Activated CD4-positive, alpha-beta memory T cell treated with anti-CD3 and anti-CD28 coated beads for 36 hours (primary cell): ENCODE data around the gene KRT26. TPM values are rescaled to one million over a fixed set of nuclear protein-coding genes. Genes with fewer than 3 reads are reported as not detected.

Experiments used
- CTCF ChIA-PET: fragments of 350-600 bp; sonication (Branson Sonifier 250); formaldehyde crosslinking; loops from one replicate; lab custom pipeline; 2021; ENCODE audit warnings: antibody characterized with exemption, inconsistent platforms; lab: Charles Lee
- POLR2A ChIA-PET: fragments of 350-600 bp; sonication (Branson Sonifier 250); formaldehyde crosslinking; loops from one replicate; lab custom pipeline; 2021; ENCODE audit warnings: antibody characterized with exemption; lab: Charles Lee
- DNase-seq: peaks from one replicate; pipeline ENCODE4 v3.0.0-alpha.2; 2020
- H3K27ac Mint-ChIP-seq: one replicate; pipeline ENCODE4 v1.8.0; 2021; ENCODE audit warnings: mixed read lengths
- H3K27me3 Mint-ChIP-seq: one replicate; pipeline ENCODE4 v1.8.0; 2021; ENCODE audit warnings: mixed read lengths
- H3K36me3 Mint-ChIP-seq: one replicate; pipeline ENCODE4 v1.8.0; 2021; ENCODE audit warnings: mixed read lengths
- H3K4me1 Mint-ChIP-seq: one replicate; pipeline ENCODE4 v1.8.0; 2021; ENCODE audit warnings: low read depth, mixed read lengths
- H3K4me3 Mint-ChIP-seq: one replicate; pipeline ENCODE4 v1.8.0; 2021; ENCODE audit warnings: mild to moderate bottlenecking, mixed read lengths
- H3K9me3 Mint-ChIP-seq: one replicate; pipeline ENCODE4 v1.8.0; 2021; ENCODE audit warnings: mixed read lengths
- intact Hi-C: fragments of 100-400 bp; cut with micrococcal nuclease; formaldehyde crosslinking; loops from one replicate; pipeline ENCODE4 v1.15.1; 2023
- total RNA-seq, 2 experiments: library from RNA; stranded (reverse); gene quantifications; one replicate each; pipeline ENCODE4 v1.2.3, GENCODE V29; 2021

KRT26 gene
- total RNA-seq, 2 experiments from 2014 or later: not detected

DNA sequence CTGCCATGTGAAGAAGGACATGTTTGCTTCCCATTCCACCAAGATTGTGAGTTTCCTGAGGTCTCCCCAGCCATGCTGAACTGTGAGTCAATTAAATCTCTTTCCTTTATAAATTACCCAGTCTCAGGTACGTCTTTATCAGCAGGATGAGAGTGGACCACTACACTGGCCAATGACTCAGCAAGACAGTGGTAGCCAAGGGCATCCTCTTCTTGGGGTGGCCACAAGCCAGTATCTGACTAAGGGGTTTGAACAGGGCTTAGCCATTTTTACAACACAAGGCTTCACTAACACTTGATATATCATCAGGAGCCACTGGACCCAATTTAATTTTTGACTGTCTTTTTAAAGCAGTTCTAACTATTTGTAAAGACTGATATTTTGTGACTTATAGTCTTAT, 47.3 kb downstream of the KRT26 start:
- H3K4me1 Mint-ChIP-seq: no peaks in the 10 kb centered on the region
- H3K9me3 Mint-ChIP-seq: no peaks in the 10 kb centered on the region
- no peak overlapping the region for H3K27ac Mint-ChIP-seq
- no peak overlapping the region for H3K4me3 Mint-ChIP-seq
- intact Hi-C loops: no loop called here
- H3K27me3 Mint-ChIP-seq: peaks cover 4% of the 10 kb centered on the region
- CTCF ChIA-PET: no interaction called here
- DNase-seq: no peak
- H3K36me3 Mint-ChIP-seq: no peaks in the 10 kb centered on the region
- POLR2A ChIA-PET: no interaction called here

DNA sequence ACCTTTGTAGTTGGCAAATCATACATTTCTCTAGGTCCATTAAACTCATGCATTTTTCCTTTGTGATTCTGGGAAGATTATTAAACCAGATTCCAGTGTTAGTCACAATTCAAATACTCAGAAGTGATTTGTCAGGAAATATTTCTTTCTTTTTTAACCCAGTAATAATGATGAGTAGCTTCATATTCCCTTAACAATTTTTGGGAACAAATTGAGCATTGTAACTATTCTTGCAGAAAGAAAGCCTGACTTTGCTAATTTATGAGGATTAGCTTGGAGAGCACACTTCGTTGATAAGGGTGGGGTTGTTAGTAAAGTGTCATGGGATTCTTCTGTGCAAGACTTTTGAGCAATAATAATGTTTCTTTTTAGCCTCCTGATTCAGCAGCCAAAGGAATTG, 49.8 kb downstream of the KRT26 start:
- no peaks in the 10 kb centered on the region for H3K9me3 Mint-ChIP-seq
- POLR2A ChIA-PET: no interaction called here
- no peak overlapping the region for H3K27ac Mint-ChIP-seq
- no peak for DNase-seq
- intact Hi-C loops: no loop called here
- CTCF ChIA-PET: no interaction called here
- H3K4me1 Mint-ChIP-seq: no peaks in the 10 kb centered on the region
- no peak overlapping the region for H3K4me3 Mint-ChIP-seq
- no peaks in the 10 kb centered on the region for H3K36me3 Mint-ChIP-seq
- peaks cover 12% of the 10 kb centered on the region for H3K27me3 Mint-ChIP-seq

DNA sequence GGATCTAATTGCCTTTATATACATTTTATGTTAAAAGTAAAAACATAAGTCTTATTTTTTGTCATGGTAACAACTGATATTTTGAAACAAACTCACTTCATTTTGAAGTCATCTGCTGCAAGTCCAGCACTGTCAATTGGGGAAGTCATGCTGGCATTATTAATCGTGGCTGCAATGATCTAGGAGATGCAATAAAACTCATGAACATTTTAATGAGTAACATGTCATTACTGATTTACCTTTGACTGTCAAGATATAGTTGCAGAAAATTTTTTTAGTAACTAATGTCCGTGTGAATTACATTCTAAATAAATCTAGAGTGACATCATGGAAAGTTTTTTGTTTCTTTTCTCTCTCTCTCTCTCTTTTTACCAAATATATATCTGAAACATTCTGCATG, 51.1 kb downstream of the KRT26 start:
- Mint-ChIP-seq H3K4me1 (no peaks in the 10 kb centered on the region), H3K27ac (no peak overlapping the region), H3K27me3 (peaks cover 15% of the 10 kb centered on the region), H3K4me3 (no peak overlapping the region), H3K36me3 (no peaks in the 10 kb centered on the region), H3K9me3 (no peaks in the 10 kb centered on the region)
- CTCF ChIA-PET: no interaction called here
- no peak for DNase-seq
- intact Hi-C loops: no loop called here
- POLR2A ChIA-PET: no interaction called here

DNA sequence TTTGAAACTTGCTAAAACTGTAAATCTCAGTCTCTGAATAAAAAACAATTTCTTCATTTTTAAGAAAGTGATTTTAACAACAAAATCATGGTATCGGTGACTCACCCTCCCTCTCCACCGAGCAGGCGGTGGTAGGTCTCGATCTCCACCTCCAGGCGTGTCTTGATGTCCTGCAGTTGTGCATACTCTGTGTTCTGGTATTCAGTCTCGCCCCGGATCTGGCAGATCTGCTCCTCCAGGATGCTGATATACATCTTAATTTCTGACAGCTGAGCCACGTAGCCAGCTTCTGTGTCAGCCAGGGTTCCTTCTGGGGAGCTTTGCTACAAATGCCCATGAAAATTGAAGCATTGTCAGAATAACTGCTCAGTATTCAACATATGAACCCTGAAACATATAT, 53.1 kb downstream of the KRT26 start:
- Mint-ChIP-seq H3K9me3 (no peaks in the 10 kb centered on the region), H3K36me3 (no peaks in the 10 kb centered on the region), H3K4me1 (no peaks in the 10 kb centered on the region), H3K4me3 (no peak overlapping the region), H3K27me3 (peaks cover 15% of the 10 kb centered on the region), H3K27ac (no peak overlapping the region)
- POLR2A ChIA-PET: no interaction called here
- DNase-seq: no peak
- intact Hi-C loops: no loop called here
- CTCF ChIA-PET: no interaction called here

DNA sequence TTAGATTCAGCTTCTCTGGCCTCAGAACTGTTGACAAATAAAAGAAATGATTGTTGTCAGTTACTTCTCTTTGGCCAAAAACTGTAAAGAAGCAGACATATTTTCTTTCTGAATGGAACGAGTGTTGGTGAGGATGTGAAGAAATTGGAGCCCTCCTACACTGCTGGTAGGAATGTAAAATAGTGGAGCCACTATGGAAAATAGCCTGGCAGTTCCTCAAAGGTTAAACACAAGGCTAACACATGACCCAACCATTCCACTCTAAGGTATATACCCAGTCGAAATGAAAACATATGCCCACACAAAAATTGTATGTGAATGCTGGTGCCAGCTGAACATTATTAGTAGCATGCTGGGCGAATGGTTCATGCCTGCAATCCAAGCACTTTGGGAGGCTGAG, 54.2 kb downstream of the KRT26 start:
- Mint-ChIP-seq H3K9me3 (no peaks in the 10 kb centered on the region), H3K27ac (no peak overlapping the region), H3K27me3 (peaks cover 13% of the 10 kb centered on the region), H3K4me1 (no peaks in the 10 kb centered on the region), H3K4me3 (no peak overlapping the region), H3K36me3 (no peaks in the 10 kb centered on the region)
- ChIA-PET POLR2A (no interaction called here), CTCF (no interaction called here)
- intact Hi-C loops: no loop called here
- DNase-seq: no peak

Other genes starting within 250 kb of the KRT26 start
- 100 to 1,000 TPM; 137 to 145 TPM for gene CCR7, start 206.7 kb downstream of the KRT26 start, total RNA-seq
- gene SMARCE1, start 124.4 kb downstream of the KRT26 start, total RNA-seq: 100 to 1,000 TPM; 103 to 104 TPM
- gene KRT222, start 107.0 kb downstream of the KRT26 start, total RNA-seq: not detected
- gene KRT24, start 68.4 kb downstream of the KRT26 start, total RNA-seq: not detected
- gene KRT25, start 16.9 kb downstream of the KRT26 start, total RNA-seq: not detected
- gene KRT27, start 10.3 kb upstream of the KRT26 start, total RNA-seq: not detected
- gene KRT28, start 27.8 kb upstream of the KRT26 start, total RNA-seq: not detected
- gene KRT10, start 50.4 kb upstream of the KRT26 start, total RNA-seq: 10 to 100 TPM; 28.4 to 35.5 TPM
- gene KRT12, start 95.0 kb upstream of the KRT26 start, total RNA-seq: not detected
- not detected for gene KRT20, start 113.0 kb upstream of the KRT26 start, total RNA-seq
- gene KRT23, start 165.4 kb upstream of the KRT26 start, total RNA-seq: not detected
- not detected for gene KRT39, start 194.7 kb upstream of the KRT26 start, total RNA-seq
- gene KRT40, start 212.1 kb upstream of the KRT26 start, total RNA-seq: not detected
- not detected for gene KRTAP3-3, start 222.0 kb upstream of the KRT26 start, total RNA-seq
- gene KRTAP3-2, start 227.7 kb upstream of the KRT26 start, total RNA-seq: not detected
- not detected for gene KRTAP3-1, start 236.9 kb upstream of the KRT26 start, total RNA-seq